NCI-H1694 treated with DMSO at 0.1 percent for 48 hours (cell line): ENCODE measurements around the gene PRODH2.
"Not testable (repeated sequence)": the region's sequence is repeated elsewhere in the genome, so short reads cannot be mapped to it uniquely, and the experiment has no call there.

ENCODE experiments used
- DNase-seq: peaks from one replicate; lab custom pipeline; 2025; lab: John Stamatoyannopoulos, UW

The PRODH2 gene

DNA sequence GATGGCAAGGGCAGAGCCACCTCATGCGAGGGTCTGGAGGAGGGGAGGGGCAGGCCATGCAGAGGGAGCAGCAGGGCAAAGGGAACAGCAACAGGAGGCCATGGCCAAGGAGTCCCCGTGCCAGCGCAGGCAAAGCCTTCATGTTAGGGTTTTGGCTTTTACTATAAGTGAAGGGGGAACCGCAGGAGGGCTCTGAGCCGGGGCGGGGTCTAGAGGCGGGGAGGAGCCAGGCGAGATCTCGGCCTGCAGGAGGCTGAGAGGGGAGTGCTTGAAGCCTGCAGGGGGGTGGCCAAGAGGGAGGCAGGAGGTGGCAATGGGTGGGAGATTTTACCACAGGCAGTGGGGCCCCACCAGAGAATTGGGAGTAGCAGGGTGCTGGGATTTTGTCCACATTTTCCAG, 31.0 kb downstream of the PRODH2 start:
- DNase-seq: no peak

DNA sequence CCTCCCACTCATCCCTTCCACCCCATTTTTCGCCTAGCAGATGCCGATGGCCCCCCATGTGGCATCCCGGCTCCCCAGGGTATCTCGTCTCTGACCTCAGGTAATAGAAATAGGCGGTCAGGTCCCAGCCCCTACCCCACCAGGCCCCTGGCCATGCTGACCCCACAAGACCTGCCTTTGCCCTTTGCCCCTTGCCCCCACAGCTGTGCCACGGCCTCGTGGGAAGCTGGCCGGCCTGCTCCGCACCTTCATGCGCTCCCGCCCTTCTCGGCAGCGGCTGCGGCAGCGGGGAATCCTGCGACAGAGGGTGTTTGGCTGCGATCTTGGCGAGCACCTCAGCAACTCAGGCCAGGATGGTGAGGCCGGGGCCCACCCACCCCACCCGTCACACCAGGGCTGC, 31.9 kb downstream of the PRODH2 start:
- no peak for DNase-seq

GRCh38 chr19:35780058-35780457, 32.6 kb downstream of the PRODH2 start:
- DNase-seq: no peak

GRCh38 chr19:35779033-35779432, 33.6 kb downstream of the PRODH2 start:
- no peak for DNase-seq

DNA sequence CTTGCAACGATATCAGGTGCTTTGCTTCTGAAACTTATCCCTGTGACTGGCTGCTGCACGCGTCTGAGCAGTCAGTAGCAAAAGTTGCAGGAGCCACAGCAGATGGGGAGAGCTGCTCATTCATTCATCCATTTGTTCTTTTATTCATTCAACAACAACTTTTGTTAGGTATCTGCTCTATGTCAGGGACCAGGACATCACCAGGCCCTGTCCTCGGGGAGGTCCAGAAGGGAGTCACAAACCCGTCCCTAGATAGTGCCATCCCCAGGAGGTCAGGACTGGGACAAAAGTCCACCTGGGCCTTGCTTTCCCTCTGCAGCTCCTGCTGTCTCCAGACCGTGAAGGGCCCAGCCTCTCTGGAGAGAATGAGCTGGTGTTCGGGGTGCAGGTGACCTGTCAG, 34.7 kb downstream of the PRODH2 start:
- DNase-seq: no peak

DNA sequence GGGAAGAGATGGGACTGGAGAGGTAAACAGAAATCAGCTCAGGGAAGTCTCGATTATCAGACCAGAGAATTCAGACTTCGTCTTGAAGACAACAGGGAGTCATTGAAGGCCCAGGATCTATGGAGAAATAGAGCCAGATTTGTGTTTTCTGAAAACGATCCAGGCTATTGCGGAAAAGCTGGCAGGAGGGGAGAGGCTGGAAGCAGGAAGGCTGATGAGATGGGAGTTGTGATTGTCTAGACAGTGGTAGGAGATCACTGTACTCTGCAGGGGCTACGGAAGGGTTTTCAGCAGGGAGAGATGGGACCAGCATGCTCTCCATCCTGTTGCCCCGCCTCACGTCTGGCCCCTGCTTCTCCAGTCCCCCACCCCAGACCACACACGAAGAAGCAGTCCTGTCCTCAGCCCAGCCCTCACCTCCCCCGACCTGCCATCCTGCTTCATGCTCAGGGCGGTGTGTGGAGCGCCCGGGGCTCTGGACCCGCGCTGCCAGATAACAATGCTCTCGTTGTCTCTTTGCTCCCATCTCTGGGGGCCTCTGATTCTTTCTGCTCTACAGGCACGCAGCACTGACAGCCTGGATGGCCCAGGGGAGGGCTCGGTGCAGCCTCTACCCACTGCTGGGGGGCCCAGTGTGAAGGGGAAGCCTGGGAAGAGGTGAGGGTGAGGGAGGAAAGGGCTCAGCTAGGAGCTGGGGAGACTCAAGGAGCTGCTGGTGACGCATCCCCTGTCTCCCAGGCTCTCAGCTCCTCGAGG, 35.4 kb downstream of the PRODH2 start:
- DNase-seq: no peak

DNA sequence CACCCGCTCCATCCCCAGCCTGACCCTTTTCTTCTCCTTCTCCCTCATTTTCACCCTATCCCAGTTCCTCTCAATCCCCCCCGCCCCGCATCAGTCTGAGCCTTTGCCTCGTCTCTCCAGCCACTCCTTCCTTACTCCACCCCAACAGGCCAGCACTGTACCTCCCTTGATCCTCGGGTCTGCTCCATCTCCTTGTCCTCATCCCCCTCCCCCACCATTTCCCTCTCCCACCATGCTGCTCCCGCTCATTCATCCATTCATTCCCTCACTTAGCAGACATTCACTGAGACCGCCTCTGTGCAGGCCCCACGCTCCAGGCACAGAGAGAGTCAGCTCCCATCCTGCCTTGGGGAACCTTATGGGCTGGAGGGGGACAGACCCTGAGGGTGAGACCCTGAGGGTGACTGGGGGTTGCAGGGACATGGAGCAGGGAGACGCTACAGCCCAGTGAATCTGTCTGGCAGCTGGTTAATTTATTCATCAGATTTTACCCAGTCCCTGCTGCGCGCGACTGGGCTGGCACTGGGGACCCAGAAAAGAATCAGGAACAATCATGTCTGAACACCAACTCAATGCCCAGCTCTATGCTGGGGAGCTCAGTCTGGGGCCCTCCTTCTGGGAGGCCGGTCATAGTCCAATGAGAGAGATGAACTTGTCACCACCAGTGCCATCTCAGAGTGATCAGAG, 36.4 kb downstream of the PRODH2 start:
- DNase-seq: no peak

- DNase-seq: peak; percentile 95
These were observed 37.1 kb downstream of the PRODH2 start, which contains the start of gene ARHGAP33 for GRCh38 chr19:35775298-35776101. TSS of gene ARHGAP33 (plus strand) at chr19:35775564. CDS start at chr19:35775659, 95 bp downstream.

GRCh38 chr19:35775046-35775297, 37.7 kb downstream of the PRODH2 start:
- DNase-seq: no peak

DNA sequence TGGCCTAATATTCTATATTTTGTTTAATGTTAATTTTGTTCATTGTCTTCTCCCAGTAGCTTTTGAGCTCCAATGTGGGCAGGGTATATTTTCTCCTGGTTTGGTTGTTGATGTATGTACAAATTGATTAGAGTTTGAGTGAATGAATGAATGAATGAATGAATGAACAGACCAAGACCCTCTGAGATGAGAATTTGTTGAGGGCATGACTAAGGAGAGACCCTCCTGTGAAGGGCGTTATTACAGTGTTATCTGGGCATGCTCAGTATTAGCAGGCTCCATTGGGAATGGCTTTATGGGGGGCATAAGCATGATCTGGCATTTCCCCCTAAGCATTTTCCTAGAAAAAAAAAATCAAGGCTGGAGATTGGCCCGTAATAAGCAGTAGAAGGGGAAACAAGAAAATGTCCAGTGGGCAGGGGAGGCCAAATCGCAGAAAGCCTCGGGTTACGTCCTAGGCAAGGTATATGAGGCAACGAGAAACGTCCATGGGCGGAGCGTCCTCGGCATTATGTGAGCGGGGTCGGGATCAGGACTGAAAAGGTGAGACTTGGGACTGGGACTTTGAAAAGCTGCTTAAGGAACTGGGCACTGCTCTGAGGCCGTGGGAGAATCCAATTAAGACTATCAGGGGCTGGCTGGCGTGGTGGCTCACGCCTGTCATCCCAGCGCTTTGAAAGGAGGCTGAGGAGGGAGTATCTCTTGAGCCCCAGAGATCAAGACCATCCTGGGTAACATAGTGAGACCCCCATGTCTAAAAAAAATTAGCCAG, 38.2 kb downstream of the PRODH2 start:
- DNase-seq: no peak

GRCh38 chr19:35773020-35773806, 39.4 kb downstream of the PRODH2 start:
- DNase-seq: no peak

GRCh38 chr19:35772362-35772761, 40.3 kb downstream of the PRODH2 start:
- not testable (repeated sequence) for DNase-seq

GRCh38 chr19:35768082-35768421, 44.6 kb downstream of the PRODH2 start:
- no peak for DNase-seq

GRCh38 chr19:35767288-35768081, 45.2 kb downstream of the PRODH2 start:
- no peak for DNase-seq

- no peak for DNase-seq
These were observed 46.0 kb downstream of the PRODH2 start for GRCh38 chr19:35766571-35767104.

- no peak for DNase-seq
These were observed 48.0 kb downstream of the PRODH2 start for GRCh38 chr19:35764432-35765315.

DNA sequence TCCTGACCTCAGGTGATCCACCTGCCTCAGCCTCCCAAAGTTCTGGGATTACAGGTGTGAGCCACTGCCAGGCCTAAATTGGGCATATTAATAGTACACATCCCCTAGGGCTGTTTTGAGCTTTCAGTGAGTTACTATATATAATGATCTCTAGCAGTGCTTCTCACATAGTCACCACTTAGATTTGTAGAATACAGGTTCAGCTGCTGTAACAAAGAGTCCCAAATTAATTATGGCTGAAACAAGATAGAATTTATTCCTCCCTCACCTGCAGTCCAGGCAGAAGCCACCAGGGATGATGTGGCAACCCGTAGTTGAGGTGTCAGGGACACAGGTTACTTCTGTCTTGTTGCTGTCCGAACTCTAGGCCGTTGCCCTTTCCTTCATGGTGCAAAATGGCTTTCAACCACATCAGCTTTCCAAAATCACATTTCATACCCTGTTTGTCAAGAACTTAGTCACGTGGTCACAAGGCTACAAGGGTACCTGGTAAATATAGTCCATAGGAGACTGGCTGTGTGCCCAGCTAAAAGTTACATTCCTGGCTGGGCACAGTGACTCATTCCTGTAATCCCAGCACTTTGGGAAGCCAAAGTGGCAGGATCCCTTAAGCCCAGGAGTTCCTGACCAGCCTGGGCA, 51.8 kb downstream of the PRODH2 start:
- DNase-seq: no peak

DNA sequence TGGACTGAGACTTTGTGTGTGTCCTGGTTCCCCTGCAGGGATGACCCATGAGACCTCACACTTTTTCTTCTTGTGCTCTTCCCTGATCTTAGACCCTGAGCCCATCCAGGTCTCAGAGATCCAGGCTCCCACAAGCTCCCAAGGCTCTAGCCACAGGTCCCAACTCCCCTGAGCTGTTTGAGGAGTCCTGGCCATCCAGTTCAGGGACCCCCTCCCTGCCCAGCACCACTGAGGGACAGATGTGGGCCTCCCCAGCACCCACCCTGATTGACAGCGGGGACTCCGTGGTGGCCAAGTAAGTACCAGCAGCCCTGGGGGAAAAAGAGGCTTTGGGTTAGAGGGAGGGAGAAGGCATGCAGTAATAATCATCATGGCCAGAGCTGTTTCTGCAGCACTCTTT, 52.9 kb downstream of the PRODH2 start:
- DNase-seq: no peak
